ENCODE measurements around the gene ATP13A2.

DNA sequence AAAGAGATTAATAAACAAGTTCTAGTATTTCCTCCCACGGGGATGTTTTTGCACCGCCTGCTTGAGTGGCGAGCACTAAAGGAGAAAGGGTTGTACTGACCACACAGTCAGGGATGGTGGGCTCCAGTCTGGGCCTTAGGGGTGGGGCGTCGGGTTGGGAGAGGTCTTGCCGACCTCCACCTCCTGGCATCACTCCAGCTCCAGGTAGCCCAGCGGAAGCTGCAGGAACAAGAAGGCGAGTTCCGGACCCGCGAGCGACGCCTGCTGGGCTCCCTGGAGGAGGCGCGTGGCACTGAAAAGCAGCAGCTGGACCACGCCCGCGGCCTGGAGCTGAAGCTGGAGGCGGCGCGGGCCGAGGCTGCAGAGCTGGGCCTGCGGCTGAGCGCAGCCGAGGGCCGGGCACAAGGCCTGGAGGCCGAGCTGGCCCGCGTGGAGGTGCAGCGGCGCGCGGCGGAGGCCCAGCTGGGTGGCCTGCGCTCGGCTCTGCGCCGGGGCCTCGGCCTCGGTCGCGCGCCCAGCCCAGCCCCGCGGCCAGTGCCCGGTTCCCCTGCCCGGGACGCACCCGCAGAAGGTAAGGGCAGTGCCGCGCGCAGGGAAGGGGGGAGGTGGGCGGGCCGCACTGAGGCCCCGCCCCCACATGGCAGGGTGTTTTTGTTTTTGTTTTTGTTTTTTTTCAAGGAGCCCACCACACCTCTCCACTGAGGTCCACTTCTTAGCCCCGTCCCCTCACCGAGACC is 51.0 kb downstream of the ATP13A2 start:
- TF ChIP-seq TAF1 (IDR thresholded peaks at IDR 0.05; ENCODE audit: low read depth) (peak; percentile 34; the same call in 1 of the 2 replicates), TEAD4 (IDR thresholded peaks at IDR 0.05) (no peak), RAD21 (IDR thresholded peaks at IDR 0.05; ENCODE audit: low read depth) (peak; percentile 52; the same call in 1 of the 2 replicates), CEBPB (IDR thresholded peaks at IDR 0.05) (no peak), NFIC (IDR thresholded peaks at IDR 0.05) (peak; percentile 75), EP300 (IDR thresholded peaks at IDR 0.05; ENCODE audit: borderline replicate concordance) (no peak), YY1 (IDR thresholded peaks at IDR 0.05; ENCODE audit: low read depth) (no peak), ZBTB7A (IDR thresholded peaks at IDR 0.05; ENCODE audit: low read depth) (peak; percentile 53; the same call in 1 of the 2 replicates), CREB1 (IDR thresholded peaks at IDR 0.05; ENCODE audit: low read depth) (no peak), FOXM1 (IDR thresholded peaks at IDR 0.05; ENCODE audit: borderline replicate concordance, low read depth) (no peak), EGR1 (IDR thresholded peaks at IDR 0.05) (no peak)
- TF ChIP-seq, protein P1, sequence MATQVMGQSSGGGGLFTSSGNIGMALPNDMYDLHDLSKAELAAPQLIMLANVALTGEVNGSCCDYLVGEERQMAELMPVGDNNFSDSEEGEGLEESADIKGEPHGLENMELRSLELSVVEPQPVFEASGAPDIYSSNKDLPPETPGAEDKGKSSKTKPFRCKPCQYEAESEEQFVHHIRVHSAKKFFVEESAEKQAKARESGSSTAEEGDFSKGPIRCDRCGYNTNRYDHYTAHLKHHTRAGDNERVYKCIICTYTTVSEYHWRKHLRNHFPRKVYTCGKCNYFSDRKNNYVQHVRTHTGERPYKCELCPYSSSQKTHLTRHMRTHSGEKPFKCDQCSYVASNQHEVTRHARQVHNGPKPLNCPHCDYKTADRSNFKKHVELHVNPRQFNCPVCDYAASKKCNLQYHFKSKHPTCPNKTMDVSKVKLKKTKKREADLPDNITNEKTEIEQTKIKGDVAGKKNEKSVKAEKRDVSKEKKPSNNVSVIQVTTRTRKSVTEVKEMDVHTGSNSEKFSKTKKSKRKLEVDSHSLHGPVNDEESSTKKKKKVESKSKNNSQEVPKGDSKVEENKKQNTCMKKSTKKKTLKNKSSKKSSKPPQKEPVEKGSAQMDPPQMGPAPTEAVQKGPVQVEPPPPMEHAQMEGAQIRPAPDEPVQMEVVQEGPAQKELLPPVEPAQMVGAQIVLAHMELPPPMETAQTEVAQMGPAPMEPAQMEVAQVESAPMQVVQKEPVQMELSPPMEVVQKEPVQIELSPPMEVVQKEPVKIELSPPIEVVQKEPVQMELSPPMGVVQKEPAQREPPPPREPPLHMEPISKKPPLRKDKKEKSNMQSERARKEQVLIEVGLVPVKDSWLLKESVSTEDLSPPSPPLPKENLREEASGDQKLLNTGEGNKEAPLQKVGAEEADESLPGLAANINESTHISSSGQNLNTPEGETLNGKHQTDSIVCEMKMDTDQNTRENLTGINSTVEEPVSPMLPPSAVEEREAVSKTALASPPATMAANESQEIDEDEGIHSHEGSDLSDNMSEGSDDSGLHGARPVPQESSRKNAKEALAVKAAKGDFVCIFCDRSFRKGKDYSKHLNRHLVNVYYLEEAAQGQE (IDR thresholded peaks at IDR 0.05; ENCODE audit: low read depth): no peak
- TF ChIP-seq, protein P2, sequence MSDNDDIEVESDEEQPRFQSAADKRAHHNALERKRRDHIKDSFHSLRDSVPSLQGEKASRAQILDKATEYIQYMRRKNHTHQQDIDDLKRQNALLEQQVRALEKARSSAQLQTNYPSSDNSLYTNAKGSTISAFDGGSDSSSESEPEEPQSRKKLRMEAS (IDR thresholded peaks at IDR 0.05): peak; percentile 89
- TF ChIP-seq, protein P3, sequence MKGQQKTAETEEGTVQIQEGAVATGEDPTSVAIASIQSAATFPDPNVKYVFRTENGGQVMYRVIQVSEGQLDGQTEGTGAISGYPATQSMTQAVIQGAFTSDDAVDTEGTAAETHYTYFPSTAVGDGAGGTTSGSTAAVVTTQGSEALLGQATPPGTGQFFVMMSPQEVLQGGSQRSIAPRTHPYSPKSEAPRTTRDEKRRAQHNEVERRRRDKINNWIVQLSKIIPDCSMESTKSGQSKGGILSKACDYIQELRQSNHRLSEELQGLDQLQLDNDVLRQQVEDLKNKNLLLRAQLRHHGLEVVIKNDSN (IDR thresholded peaks at IDR 0.05): no peak
